ENCODE data around the gene PRKN. TPM values are rescaled to one million over a fixed set of nuclear protein-coding genes. Genes with fewer than 3 reads are reported as not detected.

The PRKN gene
- total RNA-seq, 4 donors from 2014 or later, result 4.5 to 12.3 (median 9.0) TPM

DNA sequence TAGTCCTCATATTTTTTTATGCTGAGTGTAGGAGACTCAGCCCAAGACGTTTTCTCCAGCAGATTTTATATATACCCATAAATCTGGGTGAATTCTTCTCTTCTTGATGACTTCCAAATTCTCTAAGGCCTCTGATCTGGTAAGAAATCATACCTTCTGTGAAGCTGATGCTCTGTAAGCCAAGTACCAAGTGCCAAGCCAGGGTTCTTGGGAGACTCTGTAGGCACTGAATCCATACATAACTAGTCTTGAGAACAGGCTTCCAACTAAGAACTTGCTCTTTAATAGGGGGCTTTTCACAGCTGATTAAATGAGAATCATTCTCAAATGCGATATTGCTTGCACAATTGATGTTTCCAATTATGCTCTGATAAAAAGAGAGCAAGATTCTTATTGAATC is 87.6 kb downstream of the PRKN start:
- peaks cover 0 to 4% (median under 1%) of the 10 kb centered on the region in 4 donors for H3K4me1 ChIP-seq
- DNase-seq, result no peak
- no peaks in the 10 kb centered on the region for H3K27me3 ChIP-seq
- no peak overlapping the region for H3K4me3 ChIP-seq
- TF ChIP-seq, protein P1, sequence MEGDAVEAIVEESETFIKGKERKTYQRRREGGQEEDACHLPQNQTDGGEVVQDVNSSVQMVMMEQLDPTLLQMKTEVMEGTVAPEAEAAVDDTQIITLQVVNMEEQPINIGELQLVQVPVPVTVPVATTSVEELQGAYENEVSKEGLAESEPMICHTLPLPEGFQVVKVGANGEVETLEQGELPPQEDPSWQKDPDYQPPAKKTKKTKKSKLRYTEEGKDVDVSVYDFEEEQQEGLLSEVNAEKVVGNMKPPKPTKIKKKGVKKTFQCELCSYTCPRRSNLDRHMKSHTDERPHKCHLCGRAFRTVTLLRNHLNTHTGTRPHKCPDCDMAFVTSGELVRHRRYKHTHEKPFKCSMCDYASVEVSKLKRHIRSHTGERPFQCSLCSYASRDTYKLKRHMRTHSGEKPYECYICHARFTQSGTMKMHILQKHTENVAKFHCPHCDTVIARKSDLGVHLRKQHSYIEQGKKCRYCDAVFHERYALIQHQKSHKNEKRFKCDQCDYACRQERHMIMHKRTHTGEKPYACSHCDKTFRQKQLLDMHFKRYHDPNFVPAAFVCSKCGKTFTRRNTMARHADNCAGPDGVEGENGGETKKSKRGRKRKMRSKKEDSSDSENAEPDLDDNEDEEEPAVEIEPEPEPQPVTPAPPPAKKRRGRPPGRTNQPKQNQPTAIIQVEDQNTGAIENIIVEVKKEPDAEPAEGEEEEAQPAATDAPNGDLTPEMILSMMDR (IDR thresholded peaks at IDR 0.05), result no peak
- TF ChIP-seq POLR2AphosphoS5 (IDR thresholded peaks at IDR 0.05), result no peak
- no peak for TF ChIP-seq EP300 (IDR thresholded peaks at IDR 0.05; ENCODE audit: low read depth)
- H3K36me3 ChIP-seq, result no peaks in the 10 kb centered on the region
- no peaks in the 10 kb centered on the region for H3K9me3 ChIP-seq
- in situ Hi-C loops (cut with MboI; ENCODE audit: low pct_ligation_motif_present in 1 of 4, low pct_unique_long_range_greater_than_20kb in 1 of 4, low sequenced_read_pairs in 3 of 4) (no loop called here), intact Hi-C loops (cut with DNase I; ENCODE audit: low total_unique reads) (no loop called here)
- no peak overlapping the region for H3K27ac ChIP-seq
- WGBS, 2 donors (ENCODE audit: low coverage in 1 of 2), result 66 to 94% methylated on average over 2 of the region's 2 CpGs

DNA sequence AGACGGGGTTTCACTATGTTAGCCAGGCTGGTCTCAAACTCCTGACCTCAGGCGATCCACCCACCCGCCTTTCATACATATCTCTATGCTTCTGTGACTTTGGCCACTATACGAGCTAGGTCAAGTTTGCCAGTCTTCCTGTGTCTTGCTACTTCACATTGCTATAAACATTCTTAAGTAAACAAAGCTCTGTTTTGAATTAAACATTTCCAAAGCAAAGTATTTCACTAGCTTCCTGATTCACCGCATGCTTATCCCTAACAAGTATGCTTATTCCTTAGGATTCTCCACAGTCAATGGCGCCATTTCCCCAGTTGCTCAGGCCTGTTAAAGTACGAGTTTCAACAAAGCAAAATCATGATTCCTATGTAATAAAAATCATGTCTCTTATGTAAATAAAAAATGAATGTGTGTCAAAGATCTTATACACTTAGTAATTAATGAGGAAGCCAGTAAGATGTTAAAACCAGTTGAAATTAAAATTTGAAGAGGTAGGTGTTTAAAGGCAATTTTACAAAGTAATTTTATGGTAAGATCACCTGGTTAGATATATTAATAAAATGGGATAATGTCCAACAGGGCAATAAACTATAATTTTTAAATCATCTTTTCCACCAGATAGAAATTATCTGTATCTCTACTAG is 88.5 kb downstream of the PRKN start:
- Histone ChIP-seq H3K27ac (no peak overlapping the region), H3K9me3 (no peaks in the 10 kb centered on the region), H3K36me3 (no peaks in the 10 kb centered on the region), H3K27me3 (no peaks in the 10 kb centered on the region), H3K4me1 (peaks cover 0 to 4% (median under 1%) of the 10 kb centered on the region in 4 donors), H3K4me3 (no peak overlapping the region)
- WGBS, 2 donors (ENCODE audit: low coverage in 1 of 2), result 57 to 58% methylated on average over 4 to 7 of the region's 7 CpGs
- DNase-seq, result no peak
- TF ChIP-seq, protein P1 (IDR thresholded peaks at IDR 0.05), result no peak
- no peak for TF ChIP-seq POLR2A (IDR thresholded peaks at IDR 0.05)
- no peak for TF ChIP-seq EP300 (IDR thresholded peaks at IDR 0.05; ENCODE audit: low read depth)
- TF ChIP-seq POLR2AphosphoS5 (IDR thresholded peaks at IDR 0.05), result no peak
- intact Hi-C loops (cut with DNase I; ENCODE audit: low total_unique reads), result no loop called here
- in situ Hi-C loops (cut with MboI; ENCODE audit: low pct_ligation_motif_present in 1 of 4, low pct_unique_long_range_greater_than_20kb in 1 of 4, low sequenced_read_pairs in 3 of 4), result no loop called here

DNA sequence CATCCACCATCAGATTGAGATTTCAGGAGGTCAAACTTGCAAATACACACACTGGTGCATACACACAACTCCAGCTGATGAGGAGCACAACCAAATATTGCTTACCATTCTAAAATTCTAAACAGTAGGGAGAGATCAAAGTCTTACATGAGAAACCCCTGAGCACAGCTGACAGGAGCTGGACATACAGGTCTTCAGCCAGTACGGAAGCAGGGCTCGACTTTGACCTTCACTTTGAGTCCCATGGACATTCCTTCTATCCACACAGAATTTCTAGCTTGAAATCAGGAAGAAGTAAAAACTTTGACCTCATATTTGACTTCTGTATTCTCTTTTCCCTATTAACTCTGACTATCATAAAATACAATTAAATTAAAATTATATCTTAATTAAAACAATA is 90.2 kb downstream of the PRKN start:
- H3K4me3 ChIP-seq, result no peak overlapping the region
- H3K36me3 ChIP-seq, result no peaks in the 10 kb centered on the region
- H3K4me1 ChIP-seq, result peaks cover 0 to 4% (median under 1%) of the 10 kb centered on the region in 4 donors
- no peaks in the 10 kb centered on the region for H3K9me3 ChIP-seq
- intact Hi-C loops (cut with DNase I; ENCODE audit: low total_unique reads) (no loop called here), in situ Hi-C loops (cut with MboI; ENCODE audit: low pct_ligation_motif_present in 1 of 4, low pct_unique_long_range_greater_than_20kb in 1 of 4, low sequenced_read_pairs in 3 of 4) (no loop called here)
- 85 to 95% methylated on average over 2 of the region's 2 CpGs for WGBS, 2 donors (ENCODE audit: low coverage in 1 of 2)
- no peak for DNase-seq
- H3K27ac ChIP-seq, result no peak overlapping the region
- no peaks in the 10 kb centered on the region for H3K27me3 ChIP-seq
- TF ChIP-seq POLR2AphosphoS5 (IDR thresholded peaks at IDR 0.05) (no peak), POLR2A (IDR thresholded peaks at IDR 0.05) (no peak), EP300 (IDR thresholded peaks at IDR 0.05; ENCODE audit: low read depth) (no peak)
- TF ChIP-seq, protein P1 (IDR thresholded peaks at IDR 0.05), result no peak

DNA sequence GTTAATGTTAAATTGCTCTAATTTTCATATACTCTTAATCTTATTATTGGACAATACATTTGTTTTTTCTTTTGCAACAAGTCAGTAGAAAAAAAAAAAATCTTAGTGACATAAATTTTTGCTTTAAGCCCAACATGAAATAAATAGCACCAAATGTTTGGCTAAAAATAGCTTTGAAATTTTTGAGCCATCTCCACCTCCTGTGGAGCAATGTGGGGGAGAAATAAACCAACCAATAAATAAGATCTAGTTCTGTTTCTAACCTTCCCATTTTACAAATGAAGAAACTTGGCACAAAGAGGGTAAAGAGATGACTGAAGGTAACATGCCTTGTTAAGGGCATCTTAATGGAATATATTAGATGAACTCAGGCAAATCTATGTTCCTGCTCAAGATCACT is 91.4 kb downstream of the PRKN start:
- in situ Hi-C loops (cut with MboI; ENCODE audit: low pct_ligation_motif_present in 1 of 4, low pct_unique_long_range_greater_than_20kb in 1 of 4, low sequenced_read_pairs in 3 of 4) (no loop called here), intact Hi-C loops (cut with DNase I; ENCODE audit: low total_unique reads) (no loop called here)
- no peak for TF ChIP-seq EP300 (IDR thresholded peaks at IDR 0.05; ENCODE audit: low read depth)
- TF ChIP-seq, protein P1 (IDR thresholded peaks at IDR 0.05), result no peak
- no peak for TF ChIP-seq POLR2AphosphoS5 (IDR thresholded peaks at IDR 0.05)
- TF ChIP-seq POLR2A (IDR thresholded peaks at IDR 0.05), result no peak
- H3K4me1 ChIP-seq, result peaks cover 0 to 4% (median under 1%) of the 10 kb centered on the region in 4 donors
- no peaks in the 10 kb centered on the region for H3K36me3 ChIP-seq
- H3K4me3 ChIP-seq, result no peak overlapping the region
- no peak for DNase-seq
- peaks cover 0 to 2% of the 10 kb centered on the region in 2 donors for H3K9me3 ChIP-seq
- H3K27me3 ChIP-seq, result no peaks in the 10 kb centered on the region
- no peak overlapping the region for H3K27ac ChIP-seq
